ENCODE results near the gene B4GALT5. TPM values are rescaled to one million over a fixed set of nuclear protein-coding genes. Genes with fewer than 3 reads are reported as not detected.

The B4GALT5 gene
- total RNA-seq, 1 experiment from 2014 or later = 65.0 TPM

- CTCF ChIA-PET = interaction anchor here (0.6 to 1.3 kb wide), 2 partner anchors 31 to 243 kb away, joined by 3 read pairs; no protein-coding TSS in a partner anchor
- POLR2A ChIA-PET = interaction anchor here (0.7 kb wide), 1 partner anchor 171 kb away, joined by 4 read pairs; the partner anchor contains the start of gene SLC9A8
- intact Hi-C loops (cut with micrococcal nuclease; ENCODE audit: unreplicated experiment) = no loop called here
- H3K27me3 ChIP-seq (replicated peaks; ENCODE audit: control insufficient read depth, insufficient read depth, low read length) = no peaks in the 10 kb centered on the region
- no peak for DNase-seq
- H3K36me3 Mint-ChIP-seq (ENCODE audit: insufficient read depth, unreplicated experiment) = peaks cover 89% of the 10 kb centered on the region
- no peak overlapping the region for H3K27ac Mint-ChIP-seq (ENCODE audit: unreplicated experiment)
- TF ChIP-seq, protein P1, sequence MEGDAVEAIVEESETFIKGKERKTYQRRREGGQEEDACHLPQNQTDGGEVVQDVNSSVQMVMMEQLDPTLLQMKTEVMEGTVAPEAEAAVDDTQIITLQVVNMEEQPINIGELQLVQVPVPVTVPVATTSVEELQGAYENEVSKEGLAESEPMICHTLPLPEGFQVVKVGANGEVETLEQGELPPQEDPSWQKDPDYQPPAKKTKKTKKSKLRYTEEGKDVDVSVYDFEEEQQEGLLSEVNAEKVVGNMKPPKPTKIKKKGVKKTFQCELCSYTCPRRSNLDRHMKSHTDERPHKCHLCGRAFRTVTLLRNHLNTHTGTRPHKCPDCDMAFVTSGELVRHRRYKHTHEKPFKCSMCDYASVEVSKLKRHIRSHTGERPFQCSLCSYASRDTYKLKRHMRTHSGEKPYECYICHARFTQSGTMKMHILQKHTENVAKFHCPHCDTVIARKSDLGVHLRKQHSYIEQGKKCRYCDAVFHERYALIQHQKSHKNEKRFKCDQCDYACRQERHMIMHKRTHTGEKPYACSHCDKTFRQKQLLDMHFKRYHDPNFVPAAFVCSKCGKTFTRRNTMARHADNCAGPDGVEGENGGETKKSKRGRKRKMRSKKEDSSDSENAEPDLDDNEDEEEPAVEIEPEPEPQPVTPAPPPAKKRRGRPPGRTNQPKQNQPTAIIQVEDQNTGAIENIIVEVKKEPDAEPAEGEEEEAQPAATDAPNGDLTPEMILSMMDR (IDR thresholded peaks at IDR 0.05; ENCODE audit: insufficient read depth in 1 of 2, low read depth in 1 of 2, low read length in 1 of 2, severe bottlenecking in 1 of 2, unreplicated experiment in 1 of 2) = no peak
- no TSS peak for BruUV-seq (replicated peaks)
- peaks cover 6% of the 10 kb centered on the region; the same call in 1 of the 2 replicates for H3K36me3 ChIP-seq (ENCODE audit: control insufficient read depth, insufficient read depth, low read length)
- no peaks in the 10 kb centered on the region for H3K4me1 ChIP-seq
- H3K4me3 ChIP-seq (ENCODE audit: low read depth, low read length) = no peak overlapping the region
- no peaks in the 10 kb centered on the region for H3K27me3 Mint-ChIP-seq (ENCODE audit: insufficient read depth, unreplicated experiment)
- H3K4me1 Mint-ChIP-seq (ENCODE audit: low read depth, unreplicated experiment) = no peaks in the 10 kb centered on the region
- H3K9me3 ChIP-seq = no peaks in the 10 kb centered on the region
- no peak overlapping the region for H3K4me3 Mint-ChIP-seq (ENCODE audit: unreplicated experiment)
- H3K9me3 Mint-ChIP-seq (ENCODE audit: unreplicated experiment) = no peaks in the 10 kb centered on the region
Measured at GRCh38 chr20:49641683-49642656, 71.7 kb downstream of the B4GALT5 start.

- CTCF ChIA-PET = no interaction called here
- intact Hi-C loops (cut with micrococcal nuclease; ENCODE audit: unreplicated experiment) = no loop called here
- no peaks in the 10 kb centered on the region for H3K9me3 Mint-ChIP-seq (ENCODE audit: unreplicated experiment)
- TF ChIP-seq, protein P1 (IDR thresholded peaks at IDR 0.05; ENCODE audit: insufficient read depth in 1 of 2, low read depth in 1 of 2, low read length in 1 of 2, severe bottlenecking in 1 of 2, unreplicated experiment in 1 of 2) = no peak
- Histone ChIP-seq H3K4me3 (ENCODE audit: low read depth, low read length) (no peak overlapping the region), H3K9me3 (no peaks in the 10 kb centered on the region), H3K27me3 (replicated peaks; ENCODE audit: control insufficient read depth, insufficient read depth, low read length) (no peaks in the 10 kb centered on the region), H3K36me3 (ENCODE audit: control insufficient read depth, insufficient read depth, low read length) (peaks cover 1% of the 10 kb centered on the region; the same call in 1 of the 2 replicates), H3K4me1 (no peaks in the 10 kb centered on the region)
- no peak for DNase-seq
- POLR2A ChIA-PET = no interaction called here
- BruUV-seq (replicated peaks) = no TSS peak
- no peaks in the 10 kb centered on the region for H3K27me3 Mint-ChIP-seq (ENCODE audit: insufficient read depth, unreplicated experiment)
- H3K36me3 Mint-ChIP-seq (ENCODE audit: insufficient read depth, unreplicated experiment) = peaks cover 91% of the 10 kb centered on the region
- H3K4me1 Mint-ChIP-seq (ENCODE audit: low read depth, unreplicated experiment) = no peaks in the 10 kb centered on the region
- no peak overlapping the region for H3K27ac Mint-ChIP-seq (ENCODE audit: unreplicated experiment)
- H3K4me3 Mint-ChIP-seq (ENCODE audit: unreplicated experiment) = no peak overlapping the region
Measured at GRCh38 chr20:49637046-49637637, 76.5 kb downstream of the B4GALT5 start.

- no TSS peak for BruUV-seq (replicated peaks)
- Histone ChIP-seq H3K9me3 (no peaks in the 10 kb centered on the region), H3K36me3 (ENCODE audit: control insufficient read depth, insufficient read depth, low read length) (peaks cover 1% of the 10 kb centered on the region; the same call in 1 of the 2 replicates), H3K27me3 (replicated peaks; ENCODE audit: control insufficient read depth, insufficient read depth, low read length) (no peaks in the 10 kb centered on the region), H3K4me3 (ENCODE audit: low read depth, low read length) (no peak overlapping the region), H3K4me1 (no peaks in the 10 kb centered on the region)
- Mint-ChIP-seq H3K27ac (ENCODE audit: unreplicated experiment) (no peak overlapping the region), H3K36me3 (ENCODE audit: insufficient read depth, unreplicated experiment) (peaks cover 91% of the 10 kb centered on the region), H3K27me3 (ENCODE audit: insufficient read depth, unreplicated experiment) (no peaks in the 10 kb centered on the region), H3K4me3 (ENCODE audit: unreplicated experiment) (no peak overlapping the region), H3K9me3 (ENCODE audit: unreplicated experiment) (no peaks in the 10 kb centered on the region), H3K4me1 (ENCODE audit: low read depth, unreplicated experiment) (peaks cover 5% of the 10 kb centered on the region)
- TF ChIP-seq, protein P1 (IDR thresholded peaks at IDR 0.05; ENCODE audit: insufficient read depth in 1 of 2, low read depth in 1 of 2, low read length in 1 of 2, severe bottlenecking in 1 of 2, unreplicated experiment in 1 of 2) = no peak
- no peak for DNase-seq
- CTCF ChIA-PET = no interaction called here
- POLR2A ChIA-PET = no interaction called here
- intact Hi-C loops (cut with micrococcal nuclease; ENCODE audit: unreplicated experiment) = no loop called here
Measured at GRCh38 chr20:49636447-49636846, 77.2 kb downstream of the B4GALT5 start.

Measured in Caco-2 (cell line).